ENCODE data around the gene PERM1. TPM values are rescaled to one million over a fixed set of nuclear protein-coding genes. Genes with fewer than 3 reads are reported as not detected.
A peak's percentile ranks its signal among the peaks of the same experiment; 100 is the strongest.
"Not testable (repeated sequence)": the region's sequence is repeated elsewhere in the genome, so short reads cannot be mapped to it uniquely, and the experiment has no call there.

The PERM1 gene
- total RNA-seq, 1 experiment from 2014 or later: 0.11 TPM

GRCh38 chr1:1011396-1011949 lies 29.6 kb upstream of the PERM1 start:
- H3K27me3 ChIP-seq (replicated peaks): no peaks in the 10 kb centered on the region
- peaks cover 12% of the 10 kb centered on the region for H3K36me3 ChIP-seq
- peaks cover 20% of the 10 kb centered on the region for H3K4me1 ChIP-seq (replicated peaks)
- H3K27ac ChIP-seq: no peak overlapping the region
- H3K9me3 ChIP-seq (replicated peaks): no peaks in the 10 kb centered on the region
- H3K4me3 ChIP-seq: no peak overlapping the region
- no peak for DNase-seq (ENCODE audit: low read depth in 1 of 2, low spot score in 2 of 2)

- peaks cover 17% of the 10 kb centered on the region for H3K4me1 ChIP-seq (replicated peaks)
- not testable (repeated sequence) for H3K27ac ChIP-seq; H3K27me3 ChIP-seq (replicated peaks); H3K36me3 ChIP-seq; H3K4me3 ChIP-seq; H3K9me3 ChIP-seq (replicated peaks)
- peak in 1 of 2 experiments; percentile 28 for DNase-seq (ENCODE audit: low read depth in 1 of 2, low spot score in 2 of 2)
These were observed 28.2 kb upstream of the PERM1 start for GRCh38 chr1:1010131-1010530.

- no peaks in the 10 kb centered on the region for H3K9me3 ChIP-seq (replicated peaks)
- DNase-seq (ENCODE audit: low read depth in 1 of 2, low spot score in 2 of 2): no peak
- H3K36me3 ChIP-seq: 0 out of 2 replicates have a peak, but pooled peaks cover 2% of the 10 kb centered on the region
- peaks cover 3% of the 10 kb centered on the region for H3K4me1 ChIP-seq (replicated peaks)
- H3K27ac ChIP-seq: no peak overlapping the region
- H3K27me3 ChIP-seq (replicated peaks): no peaks in the 10 kb centered on the region
- H3K4me3 ChIP-seq: no peak overlapping the region
These were observed 24.6 kb upstream of the PERM1 start for GRCh38 chr1:1006305-1007159.

- Histone ChIP-seq H3K9me3 (replicated peaks) (no peaks in the 10 kb centered on the region), H3K27ac (no peak overlapping the region), H3K4me1 (replicated peaks) (peaks cover 10% of the 10 kb centered on the region), H3K4me3 (no peak overlapping the region), H3K36me3 (0 out of 2 replicates have a peak, but pooled peaks cover 2% of the 10 kb centered on the region), H3K27me3 (replicated peaks) (no peaks in the 10 kb centered on the region)
- no peak for DNase-seq (ENCODE audit: low read depth in 1 of 2, low spot score in 2 of 2)
These were observed 23.9 kb upstream of the PERM1 start for GRCh38 chr1:1005774-1006304.

GRCh38 chr1:1004780-1005697 lies 23.1 kb upstream of the PERM1 start:
- Histone ChIP-seq H3K9me3 (replicated peaks) (no peaks in the 10 kb centered on the region; the same call in 1 of the 2 replicates), H3K27ac (no peak overlapping the region), H3K27me3 (replicated peaks) (no peaks in the 10 kb centered on the region), H3K4me1 (replicated peaks) (peaks cover 18% of the 10 kb centered on the region), H3K36me3 (peaks cover 7% of the 10 kb centered on the region; the same call in 1 of the 2 replicates), H3K4me3 (no peak overlapping the region)
- no peak for DNase-seq (ENCODE audit: low read depth in 1 of 2, low spot score in 2 of 2)

GRCh38 chr1:1004420-1004779 lies 22.5 kb upstream of the PERM1 start:
- H3K27ac ChIP-seq: no peak overlapping the region
- H3K4me3 ChIP-seq: no peak overlapping the region
- no peak for DNase-seq (ENCODE audit: low read depth in 1 of 2, low spot score in 2 of 2)
- H3K27me3 ChIP-seq (replicated peaks): no peaks in the 10 kb centered on the region
- peaks cover 9% of the 10 kb centered on the region for H3K36me3 ChIP-seq
- peaks cover 19% of the 10 kb centered on the region for H3K4me1 ChIP-seq (replicated peaks)
- peaks cover under 1% of the 10 kb centered on the region; the same call in 1 of the 2 replicates for H3K9me3 ChIP-seq (replicated peaks)

- H3K4me1 ChIP-seq (replicated peaks): peaks cover 24% of the 10 kb centered on the region
- H3K9me3 ChIP-seq (replicated peaks): peaks cover 6% of the 10 kb centered on the region; the same call in 1 of the 2 replicates
- H3K27ac ChIP-seq: no peak overlapping the region
- peaks cover 14% of the 10 kb centered on the region for H3K36me3 ChIP-seq
- H3K27me3 ChIP-seq (replicated peaks): no peaks in the 10 kb centered on the region
- no peak for DNase-seq (ENCODE audit: low read depth in 1 of 2, low spot score in 2 of 2)
- H3K4me3 ChIP-seq: no peak overlapping the region
These were observed 21.9 kb upstream of the PERM1 start for GRCh38 chr1:1003618-1004419.

- Histone ChIP-seq H3K27ac (peak overlapping the region; percentile 100), H3K27me3 (replicated peaks) (no peaks in the 10 kb centered on the region), H3K9me3 (replicated peaks) (peaks cover 6% of the 10 kb centered on the region; the same call in 1 of the 2 replicates), H3K4me3 (peak overlapping the region; percentile 66), H3K4me1 (replicated peaks) (peaks cover 33% of the 10 kb centered on the region), H3K36me3 (peaks cover 31% of the 10 kb centered on the region)
- DNase-seq (ENCODE audit: low read depth in 1 of 2, low spot score in 2 of 2): peak in 1 of 2 experiments; percentile 81
These were observed 19.3 kb upstream of the PERM1 start for GRCh38 chr1:1001057-1001783.

GRCh38 chr1:1000357-1001056 lies 18.6 kb upstream of the PERM1 start:
- peak; percentile 89 to 93 for DNase-seq (ENCODE audit: low read depth in 1 of 2, low spot score in 2 of 2)
- H3K4me3 ChIP-seq: peak overlapping the region; percentile 66
- H3K27ac ChIP-seq: peak overlapping the region; percentile 100
- H3K9me3 ChIP-seq (replicated peaks): peaks cover 6% of the 10 kb centered on the region; the same call in 1 of the 2 replicates
- H3K4me1 ChIP-seq (replicated peaks): peaks cover 33% of the 10 kb centered on the region
- H3K27me3 ChIP-seq (replicated peaks): no peaks in the 10 kb centered on the region
- peaks cover 31% of the 10 kb centered on the region for H3K36me3 ChIP-seq

GRCh38 chr1:999725-1000356 lies 17.9 kb upstream of the PERM1 start, which contains the start of gene HES4:
TSS of gene HES4 (minus strand) at chr1:1000097. CDS start at chr1:999973, 124 bp downstream.
- no peaks in the 10 kb centered on the region for H3K27me3 ChIP-seq (replicated peaks)
- H3K4me3 ChIP-seq: peak within 1 kb of the TSS; percentile 66
- peaks cover 6% of the 10 kb centered on the region; the same call in 1 of the 2 replicates for H3K9me3 ChIP-seq (replicated peaks)
- H3K36me3 ChIP-seq: peaks cover 31% of the 10 kb centered on the region
- H3K27ac ChIP-seq: peak within 1 kb of the TSS; percentile 100
- H3K4me1 ChIP-seq (replicated peaks): peaks cover 33% of the 10 kb centered on the region
- peak; percentile 96 for DNase-seq (ENCODE audit: low read depth in 1 of 2, low spot score in 2 of 2)

- Histone ChIP-seq H3K9me3 (replicated peaks) (peaks cover 6% of the 10 kb centered on the region; the same call in 1 of the 2 replicates), H3K27ac (peak overlapping the region; percentile 100), H3K27me3 (replicated peaks) (no peaks in the 10 kb centered on the region), H3K4me3 (peak overlapping the region; percentile 66), H3K36me3 (peaks cover 31% of the 10 kb centered on the region), H3K4me1 (replicated peaks) (peaks cover 33% of the 10 kb centered on the region)
- DNase-seq (ENCODE audit: low read depth in 1 of 2, low spot score in 2 of 2): peak; percentile 56 to 57
These were observed 17.3 kb upstream of the PERM1 start for GRCh38 chr1:998995-999724.

Measured in SJSA1 (cell line).